HG02678 (cell line): Measurements from ENCODE around the gene ITPA.
A peak's percentile ranks its signal among the peaks of the same experiment; 100 is the strongest.

Source experiments
- ATAC-seq: cut with Tn5 transposase; IDR thresholded peaks from one replicate; pipeline ENCODE4 v1.9.1; 2021; ENCODE audit warnings: mild to moderate bottlenecking, moderate library complexity; ENCODE audit not compliant: unreplicated experiment

Gene ITPA

DNA sequence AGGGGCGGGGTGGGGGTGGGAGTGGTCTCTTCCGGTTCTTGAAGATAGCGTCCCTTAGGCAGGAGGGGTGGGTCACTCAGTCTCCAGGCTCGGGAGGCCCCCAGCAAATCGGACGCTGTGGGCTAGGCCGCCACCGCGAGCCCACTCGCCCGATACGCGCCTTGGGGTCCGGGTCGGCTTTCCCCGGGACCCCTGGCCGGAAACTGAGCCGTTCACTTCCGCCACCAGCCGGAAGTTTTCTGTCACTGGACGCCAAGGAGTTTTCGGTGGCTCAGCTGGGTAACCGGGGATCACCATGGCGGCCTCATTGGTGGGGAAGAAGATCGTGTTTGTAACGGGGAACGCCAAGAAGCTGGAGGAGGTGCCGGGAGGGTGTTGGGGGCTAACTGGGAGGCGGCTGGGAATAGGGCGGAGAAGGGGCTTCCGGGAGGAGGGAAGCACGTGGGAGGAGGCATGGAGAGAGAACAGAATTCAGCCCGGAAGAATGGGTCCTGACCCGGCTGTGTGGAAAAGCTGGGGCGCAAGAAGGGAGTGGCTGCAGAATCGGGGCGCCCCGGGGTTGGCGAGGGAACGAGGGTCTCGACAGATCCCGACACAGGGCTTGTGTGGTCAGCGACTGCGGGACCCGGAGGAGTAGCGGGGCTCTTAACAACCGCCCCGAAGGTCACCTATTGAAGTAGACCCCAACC is at the start of gene ITPA:
Gene ITPA, plus strand, starts transcription at position 242 of the 689 bp plus-strand sequence. Its CDS starts 54 bp downstream, at position 296.
- peak; percentile 48 for ATAC-seq

DNA sequence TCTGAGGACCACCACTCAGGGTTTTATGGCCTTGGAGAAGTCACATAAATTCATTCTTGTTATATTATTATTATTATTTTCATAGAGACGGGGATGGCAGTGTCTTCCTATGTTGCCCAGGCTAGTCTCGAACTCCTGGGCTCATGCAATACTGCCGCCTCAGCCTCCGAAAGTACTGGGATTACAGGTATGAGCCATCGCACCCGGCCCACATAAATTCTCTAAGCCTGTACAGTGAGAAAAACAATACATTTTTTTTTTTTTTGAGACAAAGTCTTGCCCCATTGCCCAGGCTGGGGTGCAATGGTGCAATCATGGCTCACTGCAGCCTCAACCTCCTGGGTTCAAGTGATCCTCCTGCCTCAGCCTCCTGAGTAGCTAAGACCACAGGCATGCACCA is 48.9 kb upstream of the ITPA start:
- ATAC-seq, result no peak

DNA sequence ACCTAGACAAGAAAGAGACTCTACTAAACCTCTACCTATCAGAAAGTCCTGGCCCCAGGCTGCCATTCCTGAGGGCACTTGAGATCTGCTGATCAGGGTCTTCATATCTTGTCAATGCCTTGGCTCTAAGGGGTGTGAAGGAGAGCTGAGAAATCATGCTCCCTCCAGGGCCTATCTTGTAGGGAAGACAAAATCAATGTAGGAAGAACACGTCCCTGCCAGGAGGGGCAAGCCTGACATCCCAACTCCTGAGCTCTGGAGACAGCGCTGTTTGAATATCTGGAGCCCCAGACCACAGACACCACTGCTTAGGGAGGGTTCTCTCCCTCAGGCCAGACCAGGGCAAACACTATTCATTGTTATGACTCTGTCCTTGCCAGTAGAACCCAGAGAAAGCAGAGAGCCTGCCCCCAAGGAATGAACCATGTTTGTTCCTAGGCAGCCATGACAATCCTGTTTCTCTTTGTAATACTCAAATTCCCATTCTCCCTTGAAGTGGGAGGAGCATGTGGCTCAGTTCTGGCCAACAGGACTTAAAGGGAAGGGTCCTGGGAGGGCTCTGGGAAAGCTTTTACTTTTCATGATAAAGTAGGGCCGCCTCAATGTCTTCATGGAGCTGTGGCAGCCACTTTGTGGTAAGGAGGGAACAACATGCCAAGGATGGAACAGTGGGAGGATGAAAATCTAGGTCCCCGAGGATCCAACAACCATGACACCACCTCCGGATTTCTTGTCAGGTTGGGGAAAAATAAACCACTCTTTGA is 47.8 kb upstream of the ITPA start:
- ATAC-seq, result no peak

DNA sequence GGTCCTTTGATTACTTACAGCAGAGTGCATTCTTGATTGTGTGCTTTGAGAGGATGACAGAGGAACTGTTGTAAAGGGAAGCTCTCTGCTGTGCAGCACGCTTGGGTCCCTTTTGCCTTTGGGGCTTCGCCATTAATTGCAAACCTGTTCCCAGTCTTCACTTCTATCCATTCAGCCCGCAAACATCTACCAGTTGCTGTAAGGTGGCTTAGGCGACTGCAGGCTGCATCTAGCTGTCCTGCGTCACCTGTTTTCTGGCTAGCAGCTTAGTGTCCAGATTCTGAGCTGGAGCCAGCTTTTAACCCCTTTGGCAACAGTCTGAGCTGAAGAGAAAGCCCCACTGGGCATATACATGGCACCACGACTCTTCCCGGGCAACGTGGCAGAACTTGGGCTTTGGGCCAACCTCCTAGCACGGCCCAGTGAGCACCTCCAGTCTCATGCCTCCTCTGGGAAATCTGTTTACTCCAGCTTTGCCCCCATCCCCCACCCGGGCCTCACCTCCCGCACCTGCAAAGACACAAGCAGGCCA is 47.2 kb upstream of the ITPA start:
- no peak for ATAC-seq

DNA sequence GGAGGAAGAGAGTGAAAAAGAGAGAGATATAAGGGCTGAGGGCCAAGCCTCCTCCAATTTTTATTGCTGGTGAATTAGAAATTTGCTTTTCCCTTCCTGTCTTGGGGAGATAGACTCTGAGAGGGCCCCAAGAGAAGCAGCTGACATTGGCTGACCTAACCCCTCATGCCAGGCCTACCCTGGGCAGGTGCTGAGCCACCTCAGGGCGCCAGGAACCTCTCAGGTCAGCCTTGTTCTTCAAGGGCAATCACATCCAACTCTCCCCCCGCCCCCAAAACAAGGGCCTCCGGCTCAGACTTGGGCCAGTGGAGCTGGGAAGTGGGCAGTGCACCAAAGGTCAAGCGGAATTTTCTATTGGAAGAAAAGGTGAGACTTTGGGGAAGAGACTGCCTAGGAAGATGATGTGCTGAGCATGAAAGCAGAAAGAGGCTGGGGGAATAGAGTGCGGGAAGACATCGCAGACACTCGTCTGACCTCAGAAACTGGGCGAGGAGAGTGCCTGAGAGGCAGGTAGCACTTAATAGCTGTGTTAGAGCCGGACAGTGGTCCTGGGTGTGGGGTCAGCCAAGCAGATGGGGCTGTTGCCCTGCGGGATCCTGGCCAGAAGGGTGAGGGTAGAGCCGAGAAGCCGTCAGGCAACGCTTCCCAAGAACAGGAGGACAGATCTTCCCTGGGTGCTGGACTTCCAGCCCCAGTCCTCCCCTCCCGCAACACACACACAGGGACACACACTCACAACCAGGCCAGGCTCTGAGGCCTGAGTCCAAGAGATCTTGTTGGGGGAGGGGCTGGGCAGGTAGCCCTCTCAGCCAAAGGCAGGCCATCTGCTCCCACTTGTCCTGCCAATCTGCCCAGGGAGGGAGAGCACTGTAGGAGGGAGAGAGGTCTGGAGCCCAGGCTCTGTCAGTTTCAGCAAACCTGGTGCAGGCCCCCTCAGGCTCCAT is 45.9 kb upstream of the ITPA start:
- no peak for ATAC-seq

DNA sequence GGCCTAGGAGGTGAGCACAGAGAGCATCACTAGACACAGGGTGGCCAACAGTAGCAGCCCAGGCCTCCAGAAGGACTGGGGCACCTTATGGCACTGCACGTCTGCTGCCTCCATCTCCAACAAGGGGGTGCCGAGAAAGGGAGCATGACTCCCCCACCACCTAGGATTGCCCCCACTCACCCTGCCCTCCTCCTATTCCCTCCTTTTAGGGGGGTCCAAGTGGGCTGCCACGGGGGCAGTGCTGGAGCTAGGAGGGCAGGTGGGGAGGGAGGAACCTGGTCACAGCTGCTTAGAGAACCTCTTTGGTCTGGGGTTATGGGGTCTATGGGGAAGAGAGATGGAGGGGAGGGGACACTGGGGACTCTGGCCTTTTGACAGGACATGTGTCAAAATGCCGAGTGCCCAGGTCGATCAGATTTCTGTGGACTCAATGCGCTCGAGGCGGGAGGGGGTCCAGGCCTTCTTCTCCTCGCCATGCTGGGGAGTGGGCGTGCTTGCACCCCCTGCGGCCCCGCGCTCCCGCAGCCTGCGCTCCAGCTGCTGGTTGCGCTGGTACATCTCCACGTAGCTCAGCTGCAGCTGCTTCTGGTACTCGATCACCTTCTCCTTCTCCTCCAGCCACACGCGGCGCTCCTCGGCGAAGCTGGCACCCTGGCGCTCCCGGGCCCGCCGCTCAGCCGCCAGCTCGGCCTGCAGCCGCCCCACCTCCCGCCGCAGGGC is 45.1 kb upstream of the ITPA start:
- no peak for ATAC-seq

DNA sequence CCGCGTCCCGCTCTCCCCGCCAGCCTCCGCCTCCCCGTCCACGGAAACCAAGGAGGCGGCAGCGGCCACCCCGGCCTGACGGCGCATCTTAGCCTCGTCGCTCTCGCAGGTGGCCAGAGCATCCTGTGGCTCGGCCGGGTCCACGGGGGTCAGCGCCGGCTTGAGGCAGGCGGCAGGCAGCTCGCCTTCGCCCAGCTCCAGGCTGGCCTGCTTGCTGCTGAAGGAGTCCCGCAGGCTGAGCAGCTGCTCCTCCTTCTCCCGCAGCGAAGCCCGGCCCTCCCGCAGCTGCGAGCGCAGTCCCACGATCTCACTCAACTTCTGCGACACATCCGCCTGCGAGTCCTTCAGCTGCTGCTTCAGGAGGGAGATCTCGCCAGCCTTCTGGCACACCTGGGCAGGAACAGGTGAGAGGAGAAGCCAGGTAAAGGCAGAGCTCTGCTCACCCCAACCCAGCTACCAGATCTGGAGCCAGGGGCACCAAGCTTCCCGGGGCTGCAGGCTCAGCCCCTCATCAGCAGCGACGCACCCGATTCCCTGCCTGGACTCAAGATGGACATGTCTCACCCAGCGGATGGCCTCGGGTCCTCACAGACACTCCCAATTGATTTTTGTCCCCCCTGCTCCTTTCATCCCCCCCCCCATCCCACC is 44.4 kb upstream of the ITPA start:
- ATAC-seq, result no peak

DNA sequence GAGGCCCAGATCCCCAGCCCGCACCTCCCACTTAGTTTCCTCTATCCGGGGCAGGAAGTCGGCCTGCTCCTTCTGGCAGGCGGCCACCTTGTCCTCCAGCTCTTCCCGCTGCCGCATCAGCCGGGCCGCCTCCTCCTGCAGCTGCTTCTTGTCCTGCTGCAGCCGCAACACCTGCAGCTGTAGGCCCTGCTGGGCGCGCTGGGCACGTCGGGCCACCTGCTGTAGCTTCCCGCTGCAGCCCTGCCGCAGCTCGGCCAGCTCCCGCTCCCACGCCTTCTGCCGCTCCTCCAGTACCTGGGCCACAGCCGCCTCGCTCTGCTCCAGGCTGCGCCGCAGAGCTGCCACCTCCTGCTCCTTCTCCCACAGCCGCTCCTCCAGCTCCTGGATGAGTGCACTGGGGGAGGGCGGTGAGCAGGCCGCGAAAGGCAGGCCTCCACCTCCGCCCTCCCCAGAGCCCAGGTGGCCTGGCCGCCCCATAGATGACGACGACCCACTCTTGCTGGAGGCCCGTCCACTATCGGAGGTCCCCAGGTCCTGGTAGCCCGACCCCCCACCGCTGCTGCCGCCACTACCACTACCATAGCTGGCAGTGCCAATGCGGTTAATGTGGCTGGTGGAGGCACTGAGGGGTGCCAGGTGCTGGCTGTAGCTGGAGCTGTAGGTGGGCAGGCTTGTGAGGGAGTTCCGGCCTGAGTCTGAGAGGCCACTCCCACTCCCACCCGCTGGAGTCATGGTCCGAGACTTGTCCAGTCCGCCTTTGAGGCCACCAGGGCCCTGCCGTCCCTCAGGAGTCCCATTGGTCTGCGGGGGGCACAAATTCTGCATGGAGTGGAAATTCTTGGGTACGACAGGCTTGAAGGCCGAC is 43.6 kb upstream of the ITPA start:
- no peak for ATAC-seq

DNA sequence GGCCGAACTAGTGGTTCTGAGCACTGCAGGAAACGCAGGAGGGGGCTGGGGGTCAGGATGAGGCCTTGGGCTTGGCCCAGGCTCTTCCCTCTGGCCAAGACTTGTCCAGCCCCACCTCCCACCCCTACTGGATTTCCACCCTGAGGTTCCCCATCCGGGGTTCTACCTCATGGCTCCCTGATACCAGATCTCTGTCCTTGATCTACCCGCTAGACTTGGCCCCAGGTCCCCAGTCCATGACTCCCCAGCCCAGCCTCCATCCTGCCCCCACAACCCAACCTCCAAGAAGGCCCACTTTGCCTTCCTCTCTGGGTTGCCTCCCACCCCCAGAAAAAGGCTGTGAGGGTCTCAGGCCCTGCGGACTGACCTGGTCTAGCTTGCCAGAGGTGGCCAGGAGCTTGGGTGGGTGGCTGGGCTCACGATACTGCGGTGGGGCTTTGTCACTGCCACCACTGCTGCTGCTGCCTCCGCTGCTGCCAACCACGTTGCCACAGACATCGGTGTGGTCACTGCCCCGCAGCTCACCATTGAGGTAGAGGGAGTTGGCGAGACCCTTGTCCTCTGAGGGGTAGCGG is 42.9 kb upstream of the ITPA start:
- no peak for ATAC-seq

DNA sequence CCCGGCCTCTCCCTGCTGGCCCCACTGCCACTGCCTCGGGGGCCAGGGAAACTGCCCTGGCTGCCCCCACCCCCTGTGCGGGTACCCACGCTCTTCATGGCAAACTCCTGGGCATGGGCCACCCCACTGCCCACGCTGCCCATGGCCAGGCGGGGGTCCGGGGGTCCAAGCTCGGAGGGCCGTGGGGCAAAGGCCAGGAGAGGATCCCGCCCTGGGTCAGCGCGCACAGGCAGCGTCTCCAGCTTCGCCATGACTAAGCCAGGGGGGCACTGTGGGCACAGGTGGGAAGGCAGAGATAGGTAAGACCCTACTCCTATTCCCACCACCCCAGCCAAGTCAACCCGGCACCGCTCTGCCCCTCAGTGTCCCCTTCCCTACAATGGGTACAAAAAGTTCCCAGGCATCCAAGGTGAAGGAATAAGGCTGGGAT is 42.4 kb upstream of the ITPA start:
- ATAC-seq, result no peak

DNA sequence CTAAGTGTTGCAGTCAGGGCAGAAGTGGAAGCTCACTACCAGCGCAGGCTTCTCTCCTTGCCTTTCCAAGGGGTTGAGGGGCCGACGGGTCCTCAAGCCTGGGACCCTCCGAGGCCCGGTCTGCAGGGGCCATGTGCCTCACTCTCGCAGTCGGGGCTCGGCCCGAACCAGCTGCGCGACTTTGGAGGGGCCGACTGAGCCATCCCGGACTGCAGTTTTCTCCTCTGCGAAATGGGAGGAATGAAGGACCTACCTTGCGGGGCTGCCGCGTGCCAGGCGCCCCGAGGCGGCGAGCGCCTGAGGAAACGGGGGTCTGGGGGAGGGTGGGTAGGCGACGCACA is 41.6 kb upstream of the ITPA start:
- no peak for ATAC-seq

DNA sequence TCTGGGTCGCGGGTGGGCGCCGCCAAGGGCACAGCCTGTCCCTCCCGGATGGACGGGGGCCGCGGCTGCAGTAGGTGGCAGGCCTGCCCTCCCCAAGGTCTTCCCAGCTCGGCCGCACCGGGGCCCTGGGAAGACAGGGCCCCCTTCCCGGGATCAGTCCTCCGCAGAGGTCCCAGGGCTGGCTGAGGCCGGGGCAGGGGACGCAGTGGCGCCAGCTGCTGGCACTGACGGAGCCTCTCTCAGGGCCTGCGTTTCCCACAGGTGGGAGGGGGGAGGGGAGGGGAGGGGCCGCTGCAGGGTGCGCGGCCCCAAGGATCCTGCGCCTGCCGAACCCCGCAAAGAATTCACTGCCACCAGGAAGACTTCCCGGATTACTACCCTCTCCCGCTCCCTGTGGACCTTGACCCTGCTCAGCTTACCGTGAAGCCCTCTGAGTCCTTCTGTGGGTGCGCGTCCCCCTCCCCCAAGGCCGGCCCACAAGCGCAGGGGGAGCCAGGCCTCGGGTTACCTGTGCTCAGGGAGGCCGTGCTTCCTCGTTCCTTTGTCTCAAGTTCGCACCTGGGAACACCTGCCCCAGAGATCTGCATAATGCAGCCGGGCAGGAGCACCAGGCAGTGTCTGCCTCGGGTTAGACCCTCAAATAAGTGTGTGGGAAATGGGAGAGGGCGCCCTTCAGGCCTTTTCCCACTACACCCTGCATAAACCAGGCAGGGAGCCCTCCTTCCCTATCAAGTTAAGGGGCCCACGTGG is 41.0 kb upstream of the ITPA start:
- no peak for ATAC-seq

DNA sequence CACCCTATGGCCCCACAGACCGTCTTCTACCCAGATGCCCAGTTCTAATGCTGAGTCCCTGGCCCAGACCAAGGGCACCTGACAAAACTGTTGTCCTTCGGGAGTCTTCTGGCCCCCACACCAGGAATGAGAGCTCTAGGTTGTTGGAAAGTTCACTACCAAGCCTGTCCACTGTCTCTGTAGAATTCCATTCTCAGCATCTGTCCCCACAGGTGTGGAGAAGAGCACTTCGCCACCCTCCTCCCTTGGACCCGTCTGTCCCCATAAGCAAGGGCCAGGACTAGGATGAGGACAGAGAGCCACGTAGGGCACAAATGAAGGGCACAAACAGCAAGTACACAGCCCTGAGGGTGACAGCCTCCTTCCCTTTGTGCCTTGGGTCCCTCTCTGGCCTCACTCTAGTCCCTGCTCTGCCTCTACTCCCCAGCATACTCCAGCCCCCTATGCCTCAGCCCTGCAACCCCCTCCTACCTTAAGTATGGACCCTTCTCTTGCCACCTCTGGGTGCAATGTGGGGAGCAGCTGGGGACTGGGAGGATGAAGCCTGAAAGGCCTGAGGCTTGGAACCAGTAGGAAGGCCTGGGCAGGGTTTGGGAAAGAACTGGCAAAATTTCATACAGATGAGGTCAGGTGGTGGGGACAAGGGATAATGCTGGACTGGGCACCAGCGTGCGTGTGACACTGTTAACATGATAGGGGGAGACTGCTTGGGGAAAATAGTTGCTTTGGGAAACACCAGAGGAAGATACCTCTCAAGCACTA is 40.3 kb upstream of the ITPA start:
- ATAC-seq, result no peak

DNA sequence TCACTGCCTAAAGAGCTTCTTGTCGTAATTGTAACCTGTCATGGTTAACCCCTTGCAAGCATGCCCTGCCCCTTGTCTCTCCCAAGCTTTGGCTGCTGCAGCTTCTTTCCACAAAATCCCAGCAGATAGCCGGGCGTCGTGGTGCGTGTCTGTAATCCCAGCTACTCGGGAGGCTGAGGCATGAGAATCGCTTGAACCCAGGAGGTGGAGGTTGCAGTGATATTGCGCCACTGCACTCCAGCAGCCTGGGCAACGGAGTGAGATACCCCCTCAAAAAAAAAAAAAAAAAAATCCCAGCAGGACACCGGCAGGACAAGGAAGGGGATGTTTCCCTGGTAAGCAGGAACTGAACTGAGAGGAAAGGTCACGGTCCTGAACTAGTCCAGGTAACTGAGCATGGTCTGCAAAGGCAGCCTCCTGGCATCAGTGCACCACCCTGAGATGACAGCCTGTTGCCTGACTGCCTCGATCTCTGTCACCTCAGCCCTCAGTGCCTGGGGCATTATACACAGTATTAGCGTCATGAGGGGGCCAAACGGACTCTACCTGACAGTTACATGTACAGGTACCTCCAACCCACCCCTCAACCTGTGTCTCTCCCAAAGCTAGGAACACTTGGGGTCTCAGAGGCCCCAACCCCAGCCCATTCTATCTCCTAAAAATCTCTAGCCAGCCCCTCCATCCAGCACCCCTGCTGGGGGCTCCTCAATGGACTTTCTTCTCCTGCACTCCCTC is 37.7 kb upstream of the ITPA start:
- no peak for ATAC-seq

DNA sequence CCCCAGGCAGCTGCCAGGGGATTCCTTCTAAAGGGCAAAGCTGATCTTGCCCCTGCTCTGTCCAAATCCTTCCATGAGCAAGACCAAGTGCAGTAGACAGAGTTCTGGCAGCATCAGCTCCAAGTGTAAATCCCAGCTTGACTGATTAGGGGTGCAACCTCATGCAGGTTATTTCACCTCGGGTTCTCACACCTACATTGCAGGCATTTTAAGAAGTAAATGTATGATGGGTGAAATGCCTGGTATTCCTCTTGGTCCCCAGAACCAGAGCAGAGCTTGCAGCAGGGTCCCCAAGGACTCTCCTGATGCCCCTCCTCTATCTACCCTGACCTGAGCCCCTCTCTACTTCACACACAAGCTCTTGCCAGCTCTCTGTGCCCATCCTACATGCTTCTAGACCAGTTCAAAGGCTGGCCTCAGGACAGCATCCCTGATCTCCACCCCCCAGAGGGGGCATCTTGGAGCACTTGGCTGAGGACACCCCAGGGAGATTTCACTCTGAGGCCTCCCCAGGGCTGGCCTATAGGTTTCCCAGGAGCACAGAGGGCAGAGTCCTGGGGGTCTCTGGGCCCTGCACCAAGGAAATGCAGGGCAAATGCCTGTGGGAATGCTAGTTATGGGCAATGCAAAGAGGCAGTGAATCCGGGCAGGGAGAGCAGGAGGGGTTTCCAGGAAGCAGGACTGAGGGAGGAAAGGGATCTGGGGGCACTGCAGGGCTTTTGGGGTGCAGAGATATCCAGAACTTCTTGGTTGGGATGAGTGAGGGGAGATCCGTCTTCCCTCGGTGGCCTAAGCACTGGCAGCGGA is 37.0 kb upstream of the ITPA start:
- ATAC-seq, result no peak
